Keratinocyte (primary cell): Measurements from ENCODE around the gene SMOC1. TPM values are rescaled to one million over a fixed set of nuclear protein-coding genes. Genes with fewer than 3 reads are reported as not detected.

ENCODE experiments used
- DNase-seq: peaks from one replicate; pipeline ENCODE4 v3.0.0-alpha.2; 2011; ENCODE audit warnings: low read depth, missing footprints, low spot score
- FAIRE-seq: peaks from 2 replicates; lab custom pipeline; 2011; peaks lifted over from hg19 to GRCh38; lab: Jason Lieb, UNC
- H2AFZ ChIP-seq: 2 replicates; pipeline ENCODE4 v1.6.0; 2012; ENCODE audit warnings: low read length, control low read depth, inconsistent platforms; ENCODE audit not compliant: control insufficient read depth
- H3K27ac ChIP-seq: 2 replicates; pipeline ENCODE4 v1.5.1; 2011; ENCODE audit warnings: low read length; ENCODE audit not compliant: control insufficient read depth, insufficient read depth
- H3K27me3 ChIP-seq: 3 replicates; pipeline ENCODE4 v1.6.0; 2011; ENCODE audit warnings: low read length; ENCODE audit not compliant: control insufficient read depth, insufficient read depth; ENCODE audit errors: extremely low read depth
- H3K36me3 ChIP-seq, 2 experiments: 2 replicates in 1 of 2; 3 replicates in 1 of 2; pipeline ENCODE4 v1.5.1; 2011; ENCODE audit warnings: low read length in 2 of 2, mild to moderate bottlenecking in 1 of 2; ENCODE audit not compliant: control insufficient read depth in 2 of 2, insufficient read depth in 2 of 2; ENCODE audit errors: extremely low read depth in 1 of 2
- H3K4me1 ChIP-seq: 3 replicates; pipeline ENCODE4 v1.5.1; 2011; ENCODE audit warnings: low read length; ENCODE audit not compliant: control insufficient read depth, insufficient read depth; ENCODE audit errors: extremely low read depth
- H3K4me2 ChIP-seq: 3 replicates; pipeline ENCODE4 v1.6.0; 2011; ENCODE audit warnings: low read depth, low read length; ENCODE audit not compliant: control insufficient read depth, insufficient read depth; ENCODE audit errors: extremely low read depth
- H3K4me3 ChIP-seq, 3 experiments: fragments of 200-600 bp in 1 of 3; sonication (generic) in 1 of 3; 2 replicates in 2 of 3; 3 replicates in 1 of 3; pipeline ENCODE4 v1.5.1; 2011 to 2016; ENCODE audit warnings: low read length in 3 of 3, mild to moderate bottlenecking in 3 of 3, control low read depth in 2 of 3, inconsistent platforms in 1 of 3, low read depth in 1 of 3, mixed read lengths in 1 of 3, mixed run types in 1 of 3, moderate library complexity in 1 of 3; ENCODE audit not compliant: control insufficient read depth in 2 of 3, insufficient read depth in 2 of 3; ENCODE audit errors: extremely low read depth in 1 of 3
- H3K79me2 ChIP-seq: 2 replicates; pipeline ENCODE4 v1.6.0; 2012; ENCODE audit warnings: low read length; ENCODE audit not compliant: control insufficient read depth, insufficient read depth
- H3K9ac ChIP-seq: 3 replicates; pipeline ENCODE4 v1.6.0; 2011; ENCODE audit warnings: low read length; ENCODE audit not compliant: control insufficient read depth, insufficient read depth; ENCODE audit errors: extremely low read depth
- H3K9me1 ChIP-seq: 3 replicates; pipeline ENCODE4 v1.6.0; 2011; ENCODE audit warnings: low read length; ENCODE audit not compliant: control insufficient read depth, insufficient read depth; ENCODE audit errors: extremely low read depth
- H3K9me3 ChIP-seq: 2 replicates; pipeline ENCODE4 v1.5.1; 2012; ENCODE audit warnings: low read depth, low read length; ENCODE audit not compliant: control insufficient read depth
- H4K20me1 ChIP-seq: 3 replicates; pipeline ENCODE4 v1.6.0; 2011; ENCODE audit warnings: low read length; ENCODE audit not compliant: control insufficient read depth, insufficient read depth; ENCODE audit errors: extremely low read depth
- EZH2 ChIP-seq: IDR thresholded peaks from one replicate; pipeline ENCODE4 v1.6.1; 2012; ENCODE audit warnings: inconsistent platforms, mild to moderate bottlenecking, low read length, moderate library complexity
- dilution Hi-C: fragments of 300-500 bp; cut with MboI; formaldehyde crosslinking; loops from one replicate; pipeline ENCODE4 v1.7.0; 2020; ENCODE audit warnings: low sequenced_read_pairs; ENCODE audit not compliant: extremely low pct_ligation_motif_present
- polyA plus RNA-seq, 5 experiments: library from polyadenylated mRNA; depleted of rRNA in 3 of 5; stranded (reverse) in 3 of 5; stranded (forward) in 1 of 5; unstranded in 1 of 5; fragments of >200 nt; gene quantifications; 1 replicate in 1 of 5; 2 replicates in 3 of 5; 3 replicates in 1 of 5; pipeline versions ENCODE4 v1.2.1 to v1.2.3, GENCODE V29; 2011 to 2012; ENCODE audit warnings: missing spikeins in 2 of 5, low read depth in 1 of 5, low replicate concordance in 1 of 5
- TF ChIP-seq, protein P1 (sequence below), 3 experiments: IDR thresholded peaks in 1 of 3; conservative IDR thresholded peaks in 1 of 3; optimal IDR thresholded peaks in 1 of 3; 2 replicates in 2 of 3; 3 replicates in 1 of 3; pipeline versions ENCODE3 to v1.5.1; 2011; ENCODE audit warnings: low read length in 3 of 3, mild to moderate bottlenecking in 3 of 3, moderate library complexity in 2 of 3, control low read depth in 1 of 3, inconsistent platforms in 1 of 3; ENCODE audit not compliant: insufficient read depth in 2 of 3; ENCODE audit errors: extremely low read depth in 1 of 3

The SMOC1 gene
- polyA plus RNA-seq, 1 donor (not counting 4 experiments of a cell fraction or from before 2014, with no cell fraction given) = 6.0 TPM

DNA sequence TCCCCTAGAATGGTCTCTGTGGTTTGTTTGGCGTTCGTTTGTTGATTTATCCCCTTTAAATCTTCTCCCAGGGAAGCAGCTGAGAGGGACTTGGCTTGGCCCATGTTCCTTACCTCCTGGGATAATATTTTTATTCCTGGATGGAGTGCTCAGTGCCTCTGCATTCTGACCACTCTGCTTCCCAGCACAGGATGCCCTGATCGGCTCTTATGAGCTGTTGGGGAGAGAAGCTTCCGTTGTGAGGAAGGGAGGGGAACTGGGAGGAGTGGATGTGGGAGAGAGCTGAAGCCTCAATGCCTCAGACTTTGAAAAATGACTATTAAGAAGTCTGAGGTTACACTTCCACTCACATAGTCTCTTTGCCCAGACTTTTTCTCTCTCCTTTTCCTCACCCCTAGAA is 114.8 kb downstream of the SMOC1 start:
- Histone ChIP-seq H2AFZ (no peak overlapping the region), H3K27me3 (peaks cover 2% of the 10 kb centered on the region), H3K27ac (no peak overlapping the region), H3K79me2 (no peaks in the 10 kb centered on the region), H4K20me1 (no peaks in the 10 kb centered on the region), H3K36me3 (no peaks in the 10 kb centered on the region), H3K4me2 (no peak overlapping the region), H3K4me1 (peaks cover 34% of the 10 kb centered on the region), H3K9ac (no peak overlapping the region), H3K4me3 (no peak overlapping the region), H3K9me3 (no peaks in the 10 kb centered on the region), H3K9me1 (no peaks in the 10 kb centered on the region)
- TF ChIP-seq, protein P1, sequence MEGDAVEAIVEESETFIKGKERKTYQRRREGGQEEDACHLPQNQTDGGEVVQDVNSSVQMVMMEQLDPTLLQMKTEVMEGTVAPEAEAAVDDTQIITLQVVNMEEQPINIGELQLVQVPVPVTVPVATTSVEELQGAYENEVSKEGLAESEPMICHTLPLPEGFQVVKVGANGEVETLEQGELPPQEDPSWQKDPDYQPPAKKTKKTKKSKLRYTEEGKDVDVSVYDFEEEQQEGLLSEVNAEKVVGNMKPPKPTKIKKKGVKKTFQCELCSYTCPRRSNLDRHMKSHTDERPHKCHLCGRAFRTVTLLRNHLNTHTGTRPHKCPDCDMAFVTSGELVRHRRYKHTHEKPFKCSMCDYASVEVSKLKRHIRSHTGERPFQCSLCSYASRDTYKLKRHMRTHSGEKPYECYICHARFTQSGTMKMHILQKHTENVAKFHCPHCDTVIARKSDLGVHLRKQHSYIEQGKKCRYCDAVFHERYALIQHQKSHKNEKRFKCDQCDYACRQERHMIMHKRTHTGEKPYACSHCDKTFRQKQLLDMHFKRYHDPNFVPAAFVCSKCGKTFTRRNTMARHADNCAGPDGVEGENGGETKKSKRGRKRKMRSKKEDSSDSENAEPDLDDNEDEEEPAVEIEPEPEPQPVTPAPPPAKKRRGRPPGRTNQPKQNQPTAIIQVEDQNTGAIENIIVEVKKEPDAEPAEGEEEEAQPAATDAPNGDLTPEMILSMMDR (optimal IDR thresholded peaks at IDR 0.05 in 1 of 3, IDR thresholded peaks at IDR 0.05 in 1 of 3, conservative IDR thresholded peaks at IDR 0.05 in 1 of 3; ENCODE audit: extremely low read depth in 1 of 3, insufficient read depth in 2 of 3, low read length in 3 of 3) = no peak
- TF ChIP-seq EZH2 = no peak
- DNase-seq = no peak
- dilution Hi-C loops = no loop called here
- FAIRE-seq = no peak

DNA sequence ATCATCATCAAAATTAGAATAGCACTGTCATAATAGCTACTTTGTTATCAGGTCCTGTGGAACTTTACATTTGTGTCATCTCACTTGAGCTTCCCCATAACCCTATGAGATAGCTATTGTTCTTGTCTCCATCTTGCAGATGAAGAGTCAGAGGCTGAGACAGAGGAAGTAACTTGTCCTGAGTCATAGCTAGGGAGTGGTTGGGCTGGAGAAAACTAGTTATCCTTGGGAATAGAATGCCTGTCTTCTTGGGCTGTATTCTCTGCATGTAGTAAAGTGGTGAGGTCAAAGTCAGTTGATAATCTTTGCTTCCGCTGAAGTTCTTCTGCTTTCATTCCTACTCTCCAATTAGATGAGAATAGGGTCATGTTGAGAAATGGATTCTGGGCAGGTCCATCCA is 117.0 kb downstream of the SMOC1 start:
- dilution Hi-C loops = no loop called here
- FAIRE-seq (peak; percentile 94), DNase-seq (no peak)
- Histone ChIP-seq H3K9me3 (no peaks in the 10 kb centered on the region), H3K36me3 (no peaks in the 10 kb centered on the region), H3K9me1 (no peaks in the 10 kb centered on the region), H3K4me1 (peaks cover 53% of the 10 kb centered on the region), H3K79me2 (no peaks in the 10 kb centered on the region), H3K4me3 (no peak overlapping the region), H3K9ac (peak overlapping the region; percentile 3), H3K27ac (peak overlapping the region; percentile 98), H4K20me1 (no peaks in the 10 kb centered on the region), H2AFZ (no peak overlapping the region), H3K27me3 (peaks cover 2% of the 10 kb centered on the region), H3K4me2 (peak overlapping the region; percentile 13)
- TF ChIP-seq, protein P1 (optimal IDR thresholded peaks at IDR 0.05 in 1 of 3, IDR thresholded peaks at IDR 0.05 in 1 of 3, conservative IDR thresholded peaks at IDR 0.05 in 1 of 3; ENCODE audit: extremely low read depth in 1 of 3, insufficient read depth in 2 of 3, low read length in 3 of 3) = no peak
- TF ChIP-seq EZH2 = no peak
